NCI-H146 (cell line): ENCODE data around the gene TRIP11.

Experiments used
- DNase-seq: peaks from one replicate; lab custom pipeline; 2025; lab: John Stamatoyannopoulos, UW

TRIP11 gene

DNA sequence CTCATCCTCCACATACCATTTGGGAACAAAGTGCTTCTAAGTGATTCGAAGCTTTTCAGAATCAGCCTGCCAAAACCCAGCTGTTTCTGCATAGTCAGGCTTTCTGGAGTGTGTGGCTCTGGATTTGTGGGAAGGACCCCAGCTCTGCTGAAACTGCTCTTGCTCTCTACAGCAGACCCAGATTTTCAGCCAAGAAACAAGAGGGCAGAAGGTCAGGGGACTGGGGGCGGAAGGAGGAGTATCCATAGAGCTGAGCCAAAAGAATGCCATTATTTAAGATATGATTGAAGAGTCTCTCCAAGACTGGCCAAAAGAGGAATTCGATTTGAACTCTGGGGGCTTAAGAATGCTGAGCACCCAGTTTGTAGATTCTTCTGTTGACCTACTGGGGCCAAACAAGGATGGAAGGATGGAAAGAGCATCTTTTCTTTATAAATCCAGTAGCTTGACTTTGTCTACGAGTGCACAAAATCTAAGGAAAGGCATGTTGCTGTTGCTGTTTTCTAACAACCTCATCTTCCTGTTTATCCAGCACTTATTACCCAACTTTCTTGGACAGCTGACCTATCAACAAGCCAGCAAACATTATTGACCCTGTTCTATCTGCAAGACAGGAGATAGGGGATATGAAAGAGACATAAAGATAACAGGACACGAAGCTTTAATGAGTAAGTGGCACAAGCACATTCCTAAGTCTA lies 121.5 kb downstream of the TRIP11 start:
- no peak for DNase-seq
